NCI-H345 treated with DMSO at 0.1 percent for 48 hours (cell line): ENCODE results near the gene PRKCA.
"Not testable (repeated sequence)": the region's sequence is repeated elsewhere in the genome, so short reads cannot be mapped to it uniquely, and the experiment has no call there.

Experiments used
- DNase-seq: peaks from one replicate; lab custom pipeline; 2025; ENCODE audit not compliant: unreplicated experiment; lab: John Stamatoyannopoulos, UW

Gene PRKCA

GRCh38 chr17:66480802-66481201, 178.4 kb downstream of the PRKCA start:
- DNase-seq = no peak

DNA sequence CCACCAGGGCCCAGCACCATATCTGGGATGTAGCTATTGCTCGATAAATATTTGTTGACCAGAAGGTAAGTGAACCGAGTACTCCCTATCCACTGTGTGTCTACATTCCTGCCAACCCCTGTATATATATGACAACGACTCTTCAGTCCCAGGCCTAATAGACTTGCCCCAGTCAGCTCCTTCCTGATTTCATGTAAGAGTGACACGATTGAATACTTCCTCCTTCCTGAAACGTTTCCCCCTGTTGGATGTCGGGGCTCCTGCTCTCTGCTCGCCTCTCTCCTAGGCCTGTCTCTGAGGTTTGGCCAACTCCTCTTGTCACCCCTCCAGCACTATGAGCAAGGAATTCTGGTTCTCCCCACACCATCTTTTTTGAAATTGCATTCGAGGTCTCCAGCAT, 178.9 kb downstream of the PRKCA start:
- DNase-seq = no peak

GRCh38 chr17:66483906-66484305, 181.5 kb downstream of the PRKCA start:
- no peak for DNase-seq

- DNase-seq = no peak
Observed at GRCh38 chr17:66485309-66485947, 183.0 kb downstream of the PRKCA start.

DNA sequence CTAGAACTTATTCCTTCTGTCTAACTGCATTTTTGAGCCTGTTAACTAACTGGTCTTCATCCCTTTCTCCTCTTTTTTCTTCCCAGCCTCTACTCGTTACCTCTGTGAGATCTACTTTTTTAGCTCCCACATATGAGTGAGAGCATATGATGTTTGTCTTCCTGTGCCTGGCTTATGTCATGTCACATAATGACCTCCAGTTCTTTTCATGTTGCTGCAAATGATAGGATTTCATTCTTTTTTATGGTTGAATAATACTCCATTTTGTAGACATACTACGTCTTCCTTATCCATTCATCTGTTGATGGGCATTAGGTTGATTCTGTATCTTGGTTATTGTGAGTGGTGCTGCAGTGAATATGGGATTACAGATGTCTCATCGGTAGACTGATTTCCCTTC, 184.7 kb downstream of the PRKCA start:
- DNase-seq = no peak

- no peak for DNase-seq
Observed at GRCh38 chr17:66487981-66488468, 185.6 kb downstream of the PRKCA start.

GRCh38 chr17:66488864-66489263, 186.5 kb downstream of the PRKCA start:
- DNase-seq = no peak

- not testable (repeated sequence) for DNase-seq
Observed at GRCh38 chr17:66489576-66489975, 187.2 kb downstream of the PRKCA start.

GRCh38 chr17:66491213-66491612, 188.8 kb downstream of the PRKCA start:
- DNase-seq = no peak

DNA sequence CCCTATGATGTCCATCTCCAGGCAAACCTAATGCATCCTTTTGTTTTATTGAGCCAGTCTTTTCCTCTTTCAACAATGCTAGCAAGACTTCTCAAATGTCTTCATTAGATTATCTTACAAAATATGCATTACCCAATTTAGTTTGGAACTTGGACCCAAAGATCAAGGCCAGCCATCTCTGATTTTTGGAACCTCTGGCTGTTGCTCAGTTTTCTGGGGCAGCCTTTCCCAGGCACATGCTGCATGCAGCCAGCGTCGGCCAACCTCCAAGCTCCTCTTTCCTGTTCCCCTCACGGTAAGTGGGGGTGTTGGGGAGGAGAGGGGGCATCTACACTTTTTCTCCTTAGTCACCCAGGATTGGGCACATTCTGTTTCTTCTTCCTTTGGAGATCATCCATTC, 189.3 kb downstream of the PRKCA start:
- DNase-seq = no peak

GRCh38 chr17:66492080-66492479, 189.7 kb downstream of the PRKCA start:
- DNase-seq = no peak

GRCh38 chr17:66492561-66493005, 190.2 kb downstream of the PRKCA start:
- no peak for DNase-seq

- DNase-seq = no peak
Observed at GRCh38 chr17:66493283-66494019, 191.0 kb downstream of the PRKCA start.

GRCh38 chr17:66494023-66494803, 191.8 kb downstream of the PRKCA start:
- no peak for DNase-seq

DNA sequence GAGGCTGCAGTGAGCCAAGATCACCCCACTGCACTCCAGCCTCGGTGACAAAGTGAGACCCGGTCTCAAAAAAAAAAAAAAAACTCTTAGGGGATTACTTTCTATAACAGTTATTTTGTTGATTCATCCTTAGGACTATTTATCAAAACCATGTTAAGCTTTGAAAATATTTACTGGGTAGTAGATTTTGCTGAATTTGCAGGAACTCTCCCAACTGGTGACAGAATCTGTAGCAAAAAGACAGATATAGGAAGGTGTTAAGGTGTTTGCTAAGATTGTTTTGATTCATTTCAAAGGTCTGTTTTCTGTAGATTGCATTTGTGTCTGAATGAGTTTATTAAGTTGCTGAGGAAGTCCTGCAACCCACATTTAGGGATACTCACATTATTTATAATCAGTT, 192.6 kb downstream of the PRKCA start:
- DNase-seq = no peak

DNA sequence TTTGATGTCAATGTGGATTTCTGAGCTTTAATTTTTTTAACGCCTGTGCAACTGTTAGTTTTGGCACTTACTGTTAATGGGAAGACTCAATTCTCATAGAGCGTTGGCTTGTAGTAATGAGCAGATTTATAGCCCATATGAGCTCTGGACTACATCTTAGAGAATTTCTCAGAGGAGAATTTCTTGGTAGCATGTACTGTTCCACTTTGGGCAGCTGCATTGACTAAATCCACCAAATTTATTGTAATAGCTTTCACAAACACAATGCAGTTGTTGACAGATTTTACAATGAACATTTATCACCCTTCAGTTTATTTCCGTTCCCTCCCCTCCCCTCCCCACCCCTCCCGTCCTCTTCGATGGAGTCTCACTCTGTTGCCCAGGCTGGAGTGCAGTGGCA, 193.9 kb downstream of the PRKCA start:
- no peak for DNase-seq

GRCh38 chr17:66498580-66498979, 196.2 kb downstream of the PRKCA start:
- no peak for DNase-seq

GRCh38 chr17:66506641-66507040, 204.2 kb downstream of the PRKCA start:
- DNase-seq = no peak

DNA sequence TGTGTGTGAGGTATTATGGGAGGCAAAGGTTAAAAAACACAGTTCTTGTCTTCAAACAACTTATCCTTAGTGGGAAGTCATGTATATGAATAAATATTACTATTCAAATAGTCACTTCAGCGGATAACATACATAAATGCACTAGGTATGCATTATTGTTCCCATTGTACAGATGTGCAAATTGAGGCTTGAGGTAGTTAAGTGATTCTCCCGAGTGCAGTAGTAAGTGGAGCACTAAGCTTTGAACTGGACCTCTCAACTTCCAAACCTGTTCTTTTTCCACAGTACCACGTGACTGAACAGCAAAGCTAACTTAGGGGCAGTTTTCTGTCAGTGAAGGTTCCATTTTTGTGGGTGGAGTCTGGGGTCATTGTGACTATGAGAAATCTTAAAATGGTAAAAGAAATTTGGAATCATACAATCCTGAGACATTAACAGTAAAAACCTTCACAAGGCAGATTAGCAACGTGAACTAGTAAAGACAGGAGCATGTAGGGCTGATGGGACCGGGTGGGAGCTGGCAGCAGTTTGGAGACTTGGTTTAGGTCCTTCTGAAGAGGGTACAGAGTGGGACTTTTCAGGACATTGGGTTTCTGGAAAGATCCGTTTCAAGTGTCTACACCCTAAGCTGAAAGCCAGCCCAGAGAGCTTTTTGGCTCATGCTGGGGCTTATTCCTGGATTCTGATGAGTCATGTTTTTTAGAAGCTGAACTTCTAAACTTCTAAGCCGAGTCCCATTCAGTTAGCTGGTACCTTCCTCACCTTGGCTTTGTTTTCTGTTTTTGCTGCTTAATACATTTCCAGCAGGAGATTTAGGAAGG, 204.9 kb downstream of the PRKCA start:
- DNase-seq = no peak

DNA sequence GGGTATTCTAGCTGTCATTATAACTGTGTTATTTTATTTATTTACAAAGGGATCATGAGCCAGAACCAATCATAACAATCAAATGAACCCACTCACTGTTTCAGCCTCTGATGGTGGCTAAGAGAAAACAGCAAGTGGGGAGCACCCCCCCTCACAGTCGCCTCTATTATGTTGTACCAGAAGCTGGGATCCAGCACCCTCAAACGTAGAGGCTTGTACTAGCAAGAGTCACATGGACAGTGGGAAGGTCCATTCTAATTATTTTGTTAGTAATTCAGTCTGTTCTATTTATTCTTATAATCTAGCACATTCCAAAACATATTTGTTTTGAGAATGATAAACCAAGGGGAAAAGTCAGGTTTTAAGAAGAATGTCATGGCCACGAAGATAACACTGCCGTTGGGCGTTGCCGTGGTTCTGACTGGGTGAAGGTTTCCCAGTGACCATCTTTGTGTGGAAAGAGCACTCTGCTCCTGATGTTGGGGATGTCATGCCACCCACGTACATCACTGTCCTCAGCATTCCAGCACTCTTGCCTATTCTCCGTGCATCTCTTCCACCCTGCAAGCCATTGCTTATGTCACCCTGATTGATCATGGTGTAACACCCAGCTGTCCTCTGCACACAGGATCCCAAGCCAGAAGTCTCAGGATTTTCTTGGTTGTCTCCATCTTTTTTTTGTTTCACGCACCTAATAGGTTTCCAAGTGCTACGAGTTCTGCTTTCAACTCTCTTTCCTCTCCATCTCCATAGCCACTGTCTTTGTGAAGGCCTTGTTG, 205.8 kb downstream of the PRKCA start:
- DNase-seq = no peak
